Fibroblast of the conjunctiva (primary cell): ENCODE measurements around the gene DACH1.
"Not testable (repeated sequence)": the region's sequence is repeated elsewhere in the genome, so short reads cannot be mapped to it uniquely, and the experiment has no call there.

Experiments
- DNase-seq: peaks from one replicate; pipeline ENCODE4 v3.0.0-alpha.2; 2010; ENCODE audit warnings: low read depth

DACH1 gene

DNA sequence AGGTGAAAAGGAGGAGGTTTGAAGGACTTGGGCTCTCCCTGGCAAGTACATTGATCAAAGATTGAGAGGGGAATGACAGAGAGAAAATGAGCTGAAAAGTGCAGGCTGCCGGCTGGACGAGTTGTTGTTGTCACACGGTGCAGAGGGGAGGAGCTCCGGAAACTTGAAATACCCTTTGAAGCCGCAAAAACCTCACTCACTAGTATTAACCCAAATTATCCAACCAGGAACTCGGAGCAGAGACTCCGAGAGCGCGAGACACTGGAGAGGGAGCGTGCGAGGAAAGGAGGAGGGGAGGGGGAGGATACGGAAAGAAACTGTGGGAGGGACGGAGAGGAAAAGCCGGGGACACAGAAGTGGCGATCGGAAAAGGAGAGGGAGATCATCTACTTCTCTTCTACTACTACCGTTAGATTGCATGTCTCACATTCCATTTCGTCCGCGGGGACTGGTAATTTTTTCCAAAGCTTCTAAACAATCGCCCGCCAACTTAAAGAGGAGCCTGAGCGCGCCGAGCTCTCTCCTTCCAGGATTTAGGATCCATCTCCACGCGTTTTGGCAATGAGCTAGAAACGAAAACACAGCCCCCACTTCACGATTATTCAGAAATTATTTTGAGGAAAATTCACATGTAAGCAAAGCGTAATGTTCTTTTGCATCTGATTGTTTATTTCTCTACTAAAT is at the start of gene DACH1:
DACH1 (minus strand) TSS at position 74 of the 684 bp plus-strand sequence.
- peak; percentile 17 for DNase-seq

DNA sequence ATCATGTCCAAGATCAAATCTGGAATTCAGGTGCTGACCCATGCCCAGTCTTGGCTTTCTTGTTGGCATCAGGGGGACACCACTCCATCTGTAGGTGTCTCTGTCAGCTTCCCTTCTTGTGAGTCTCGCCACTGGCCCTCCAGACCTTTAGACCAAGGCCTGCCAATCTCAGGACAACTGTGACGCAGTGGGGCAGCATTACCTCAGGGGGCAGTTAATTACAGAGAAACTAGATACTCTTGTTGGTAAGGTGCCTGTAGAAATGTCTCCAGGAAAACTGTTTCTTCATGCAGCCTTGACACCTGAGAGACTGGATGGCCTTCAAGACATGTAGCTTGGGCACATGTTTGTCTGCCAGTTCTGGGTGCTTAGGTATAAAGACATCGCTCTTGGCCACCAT is 46.7 kb upstream of the DACH1 start:
- no peak for DNase-seq

DNA sequence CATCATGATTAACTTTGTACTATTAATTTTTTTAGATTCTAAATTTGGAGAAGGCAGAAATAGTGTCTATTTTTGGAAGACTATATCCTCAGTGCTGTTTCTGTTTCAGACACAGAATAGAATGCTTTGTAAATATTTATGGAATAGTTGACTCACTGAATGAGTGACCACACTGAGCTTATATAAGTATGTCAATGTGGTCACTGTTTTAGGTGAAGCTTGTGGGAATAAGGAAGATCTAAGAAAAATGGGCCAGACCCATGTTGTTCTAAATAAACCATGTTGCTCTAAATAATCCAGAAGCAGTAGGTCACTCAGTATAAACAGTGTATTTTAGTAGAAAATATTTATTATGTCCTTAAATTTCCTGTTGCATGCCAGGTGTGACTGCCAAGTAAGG is 45.5 kb upstream of the DACH1 start:
- DNase-seq = no peak

DNA sequence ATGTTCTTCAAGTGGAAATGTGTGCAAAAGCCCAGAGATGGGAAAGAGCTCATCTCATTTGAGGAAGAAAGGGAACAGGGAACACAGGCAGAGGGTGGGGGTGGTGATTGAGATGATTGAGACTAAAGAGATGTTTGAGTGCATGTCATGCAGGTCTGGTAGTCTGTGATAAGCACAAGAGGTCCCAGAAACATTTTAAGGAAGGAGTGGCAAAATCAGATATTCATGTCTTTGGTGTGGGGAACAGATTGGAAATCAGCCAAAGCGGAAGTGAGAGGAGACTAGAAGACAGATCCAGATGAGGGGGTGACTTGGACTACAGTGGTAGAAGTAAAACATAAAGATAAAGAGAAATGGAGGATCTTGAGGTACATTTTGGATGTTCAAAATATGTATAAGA is 39.4 kb upstream of the DACH1 start:
- DNase-seq = no peak

DNA sequence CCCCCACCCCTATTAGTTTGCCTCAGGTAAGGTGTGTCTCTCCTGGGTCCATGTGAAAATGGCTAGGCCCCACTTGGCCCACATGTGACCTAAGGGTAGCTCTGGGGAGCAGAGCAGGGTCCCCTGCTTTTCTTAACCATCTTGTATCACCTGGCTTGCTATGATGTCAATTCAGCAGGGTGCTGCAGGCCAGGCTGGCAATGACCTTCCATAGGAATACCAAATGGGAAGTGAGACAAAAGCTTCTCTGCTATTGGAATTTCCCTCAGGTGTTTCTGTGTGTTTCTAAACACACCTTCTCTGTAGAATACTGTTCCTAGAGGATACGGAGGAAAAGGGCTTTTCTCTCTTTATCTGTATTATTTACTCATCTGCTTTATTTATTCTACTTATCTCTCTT is 35.7 kb upstream of the DACH1 start:
- no peak for DNase-seq

DNA sequence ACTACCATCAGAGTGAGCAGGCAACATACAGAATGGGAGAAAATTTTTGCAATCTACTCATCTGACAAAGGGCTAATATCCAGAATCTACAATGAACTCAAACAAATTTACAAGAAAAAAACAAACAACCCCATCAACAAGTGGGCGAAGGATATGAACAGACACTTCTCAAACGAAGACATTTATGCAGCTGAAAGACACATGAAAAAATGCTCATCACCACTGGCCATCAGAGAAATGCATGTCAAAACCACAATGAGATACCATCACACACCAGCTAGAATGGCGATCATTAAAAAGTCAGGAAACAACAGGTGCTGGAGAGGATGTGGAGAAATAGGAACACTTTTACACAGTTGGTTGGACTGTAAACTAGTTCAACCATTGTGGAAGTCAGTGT is 26.5 kb upstream of the DACH1 start:
- DNase-seq = not testable (repeated sequence)

DNA sequence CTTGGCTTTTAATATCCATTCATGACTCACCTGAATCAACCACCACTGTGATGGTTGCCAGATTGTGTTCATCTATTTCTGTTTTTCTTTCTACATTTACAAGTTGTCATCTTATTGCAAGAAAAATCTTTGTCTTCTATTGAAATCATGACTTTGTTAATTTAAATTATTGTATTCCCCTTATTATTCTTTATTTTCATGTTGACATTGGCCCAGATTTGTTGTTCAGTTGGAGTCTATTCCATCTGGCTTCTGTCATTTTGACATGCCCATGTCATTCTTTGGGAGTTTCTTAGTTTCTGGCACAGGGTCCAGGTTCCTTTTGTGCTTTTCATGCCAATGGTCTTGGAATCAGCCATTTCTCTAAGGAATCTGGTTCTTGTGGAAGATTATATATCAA is 19.9 kb upstream of the DACH1 start:
- no peak for DNase-seq

DNA sequence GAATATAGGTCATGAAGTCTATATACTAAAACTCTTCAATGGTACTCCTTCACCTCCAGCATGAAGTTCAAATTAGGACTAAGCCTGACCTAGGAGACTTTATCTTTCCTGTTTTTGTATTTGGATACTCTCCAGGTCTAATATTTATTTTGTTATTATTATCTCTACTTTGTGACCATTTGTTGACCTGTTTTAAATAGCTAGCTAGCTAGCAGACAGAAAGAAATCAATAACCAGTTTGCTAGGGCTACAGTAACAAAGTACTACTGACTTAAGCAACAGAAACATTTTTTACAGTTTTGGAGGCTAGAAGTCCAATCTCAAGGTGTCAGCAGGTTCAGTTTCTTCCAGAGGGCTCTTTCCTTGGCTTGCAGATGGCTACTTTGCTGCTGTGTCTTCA is 15.1 kb upstream of the DACH1 start:
- DNase-seq = no peak

DNA sequence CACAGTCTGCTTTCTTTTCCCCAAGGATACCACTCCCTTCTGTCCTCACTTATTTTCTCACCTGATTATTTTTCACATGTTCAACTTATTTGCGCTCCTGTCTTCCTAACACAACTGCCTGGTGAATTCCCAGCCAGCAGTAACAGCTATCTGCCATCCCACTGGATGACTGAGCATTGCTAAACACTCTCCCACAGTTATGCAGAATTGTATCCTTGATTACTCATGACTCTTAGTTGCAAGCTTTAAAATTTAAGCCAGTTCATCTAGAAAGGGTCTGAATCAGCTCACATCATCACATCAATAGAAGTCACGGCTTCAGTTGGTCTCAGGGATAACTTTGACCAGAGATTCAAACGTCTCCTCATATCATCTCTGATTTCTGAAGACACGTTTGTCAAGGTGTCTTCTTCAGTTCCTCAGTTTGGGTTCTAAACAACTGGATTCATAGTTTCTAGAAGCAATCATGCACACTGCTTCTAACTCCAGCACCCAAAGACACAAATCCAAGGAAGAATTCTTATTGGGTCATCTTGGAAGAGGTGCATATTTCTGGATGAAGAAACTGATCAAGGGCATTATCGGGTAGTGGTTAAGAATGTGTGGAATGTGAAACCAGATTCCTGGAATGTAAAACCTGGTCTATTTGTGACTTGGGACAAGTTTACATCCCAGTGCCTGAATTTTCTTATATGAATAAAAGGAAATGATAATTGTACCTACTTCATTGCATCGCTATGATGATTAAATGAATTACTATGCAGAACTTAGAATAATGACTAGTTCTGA is 13.9 kb upstream of the DACH1 start:
- DNase-seq = no peak

DNA sequence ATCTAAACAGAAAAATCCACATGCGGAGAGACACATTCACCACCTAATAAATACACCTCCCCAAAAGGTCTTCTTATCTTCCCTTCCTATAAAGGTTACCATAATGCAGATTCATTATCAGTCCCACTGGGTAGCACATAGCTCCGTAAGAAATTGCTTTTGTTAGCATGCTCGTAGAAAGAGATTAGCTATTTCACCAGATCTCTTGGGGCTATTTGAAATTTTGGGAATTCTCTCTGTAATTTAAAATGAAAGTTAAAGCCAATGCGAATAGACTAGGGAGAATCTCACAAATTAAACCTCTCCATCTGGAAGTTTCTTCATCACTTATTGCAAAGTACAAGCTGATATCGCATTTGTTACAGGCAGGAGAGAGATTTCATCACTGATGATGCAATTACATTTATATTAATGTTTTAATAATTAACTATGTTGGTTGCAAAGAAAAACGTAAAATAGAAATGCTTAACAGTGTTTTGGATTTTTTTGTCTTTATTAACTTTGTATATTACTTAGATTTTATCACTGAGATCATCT is 12.9 kb upstream of the DACH1 start:
- DNase-seq = no peak

DNA sequence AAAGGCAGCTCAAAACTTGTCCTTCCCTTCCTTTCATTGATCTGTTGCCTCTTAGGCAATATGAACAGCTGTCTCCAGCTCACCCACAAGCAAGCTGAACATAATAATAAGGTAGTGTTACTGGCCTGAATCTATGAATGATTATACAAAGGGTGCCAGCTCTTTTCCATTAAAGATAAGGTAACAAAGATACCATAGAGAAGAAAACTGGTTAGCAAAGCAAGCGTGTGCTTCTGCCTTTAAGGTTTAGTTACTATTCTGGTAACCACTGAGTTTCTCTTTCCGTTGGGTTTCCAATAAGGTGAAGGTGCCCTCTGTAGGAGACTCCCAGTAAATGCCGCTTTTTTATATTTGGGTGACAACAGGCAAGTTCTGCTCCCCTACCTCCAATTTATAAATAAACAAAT is 12.1 kb upstream of the DACH1 start:
- peak; percentile 21 for DNase-seq

DNA sequence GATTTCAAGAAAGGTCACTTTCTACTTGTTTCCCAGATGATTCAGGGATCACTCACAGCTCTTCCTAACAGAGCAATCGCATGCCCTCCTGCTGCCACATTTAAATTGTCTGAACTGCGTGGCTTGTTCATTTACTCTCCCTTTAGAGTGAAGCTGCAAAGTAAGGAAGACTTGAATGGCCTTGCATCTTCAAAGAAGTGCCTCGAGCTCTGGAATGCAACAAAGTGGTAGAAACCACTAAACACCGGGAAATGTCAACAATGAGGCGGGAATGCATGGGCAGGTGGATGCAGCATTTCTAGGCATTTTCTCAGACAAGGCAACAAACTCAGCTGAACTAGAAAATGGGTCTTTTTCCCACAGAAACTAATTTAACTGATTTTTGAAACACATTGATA is 10.3 kb upstream of the DACH1 start:
- DNase-seq = no peak

DNA sequence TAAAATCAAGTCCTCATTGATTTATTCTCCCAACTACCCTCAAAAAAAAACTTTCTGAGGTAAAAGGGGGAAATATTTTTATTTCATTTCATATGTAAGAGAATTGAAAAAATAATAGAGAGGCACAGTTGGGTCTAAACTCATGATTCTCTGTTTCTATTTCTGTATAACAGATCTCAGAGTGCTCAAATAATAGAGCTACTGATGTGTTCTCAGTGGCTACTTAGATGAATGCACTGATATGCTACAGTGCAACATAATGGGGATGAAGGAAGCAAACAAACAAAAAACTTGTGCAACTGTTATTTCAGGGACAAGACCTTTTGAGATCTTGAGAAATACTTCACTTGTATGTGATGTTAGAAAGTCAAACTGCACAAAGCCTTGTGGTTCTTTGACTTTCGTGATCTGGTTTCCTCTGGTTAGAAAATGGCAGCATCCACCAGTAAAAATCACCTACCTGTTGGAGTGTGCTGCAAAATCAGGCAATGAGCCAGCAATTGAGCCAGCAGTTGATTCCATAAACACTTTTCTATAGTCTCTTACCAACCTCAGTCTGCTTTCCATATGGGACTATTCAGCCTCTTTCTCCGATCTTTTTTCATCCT is 9.7 kb upstream of the DACH1 start:
- DNase-seq = no peak

DNA sequence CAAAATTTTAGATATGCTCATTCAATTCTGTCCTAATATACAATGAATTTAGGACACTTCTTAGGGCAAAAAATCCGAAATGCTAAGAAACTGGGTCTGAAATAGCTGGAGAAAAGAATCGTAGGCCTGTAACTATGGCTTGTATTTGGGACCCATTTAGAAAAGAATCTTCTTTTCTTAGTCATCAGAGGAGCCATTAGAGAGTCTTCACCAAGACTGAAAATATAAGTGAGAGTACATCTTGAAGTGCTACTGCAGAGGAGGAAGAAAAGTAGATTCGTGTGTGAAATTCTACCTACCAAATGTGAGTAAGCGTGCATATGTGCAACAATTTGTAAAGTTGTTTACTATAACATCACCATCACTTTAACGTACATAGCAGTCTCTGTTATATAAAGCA is 8.8 kb upstream of the DACH1 start:
- DNase-seq = no peak

DNA sequence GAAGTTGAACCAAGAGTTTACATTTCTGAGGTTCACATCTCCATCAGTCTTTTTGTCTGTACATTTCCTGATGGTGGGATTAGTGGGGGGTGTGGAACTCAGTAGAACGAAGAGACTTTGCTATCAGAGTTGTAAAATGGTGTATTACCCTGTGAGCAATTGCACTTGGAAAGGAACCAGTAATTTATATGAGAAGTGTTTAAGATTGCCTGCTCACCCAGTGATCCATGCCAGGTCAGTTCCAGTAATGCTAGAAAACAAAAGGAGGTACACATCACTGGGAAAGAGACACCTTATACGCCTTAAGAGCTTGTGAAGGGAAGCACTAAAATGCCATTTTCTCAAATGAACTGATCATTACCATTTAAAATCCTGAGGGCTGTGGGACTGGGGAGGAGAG is 7.5 kb upstream of the DACH1 start:
- DNase-seq = no peak

DNA sequence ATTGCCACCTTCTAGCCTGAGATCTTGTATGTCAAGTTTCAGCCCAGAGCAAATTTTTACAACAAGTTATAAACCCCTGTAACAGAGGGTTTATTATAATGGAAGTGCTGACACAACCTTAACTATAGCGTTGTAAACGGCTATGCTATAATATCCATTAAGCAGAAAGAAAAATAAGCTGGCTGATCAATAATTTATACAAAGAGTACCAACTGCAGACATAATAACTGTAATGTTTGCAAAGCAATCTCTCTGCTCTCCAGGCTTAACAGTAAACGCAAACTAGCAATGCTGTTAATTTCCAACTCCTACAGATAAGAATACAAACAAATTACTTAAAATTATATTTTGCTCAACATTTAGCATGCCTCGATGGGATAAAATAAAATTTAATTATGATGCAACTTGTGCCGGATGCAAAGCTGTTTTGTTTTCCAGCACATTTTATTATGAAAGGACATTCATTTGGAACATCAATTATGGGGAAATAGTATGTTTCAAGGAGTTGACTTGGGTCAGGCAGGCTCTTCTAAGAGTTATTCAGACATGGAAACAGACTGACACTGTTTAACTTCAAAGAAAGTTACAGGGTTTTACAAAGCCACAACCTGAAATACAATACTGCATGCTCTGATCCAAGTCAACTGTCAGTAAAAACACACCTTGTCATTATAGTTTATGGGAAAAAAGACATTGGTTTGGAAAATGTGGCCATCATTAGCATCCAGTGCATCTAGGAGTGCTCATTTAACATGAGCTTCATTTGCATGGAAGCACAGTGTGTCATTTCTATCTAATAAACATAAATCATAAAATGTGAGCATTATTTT is 6.6 kb upstream of the DACH1 start:
- no peak for DNase-seq

DNA sequence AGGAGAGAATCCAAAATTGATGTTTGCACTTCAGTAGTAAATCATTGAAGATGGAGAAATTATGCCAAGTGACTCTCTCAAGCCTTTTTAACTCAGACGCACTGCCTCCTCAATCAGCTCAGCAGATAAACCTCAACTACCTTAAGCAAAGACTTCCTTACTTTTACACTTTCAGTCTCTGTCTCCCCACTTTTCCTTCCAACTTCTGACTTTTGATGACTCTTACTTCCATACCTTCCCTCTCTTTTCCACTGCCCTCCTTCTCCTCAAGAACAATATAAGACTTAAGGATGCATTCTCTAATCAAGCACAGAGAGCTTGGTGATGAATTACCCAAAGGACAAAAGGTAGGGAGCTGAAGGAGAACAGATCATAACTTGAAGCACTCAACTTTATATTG is 4.8 kb upstream of the DACH1 start:
- DNase-seq = no peak

DNA sequence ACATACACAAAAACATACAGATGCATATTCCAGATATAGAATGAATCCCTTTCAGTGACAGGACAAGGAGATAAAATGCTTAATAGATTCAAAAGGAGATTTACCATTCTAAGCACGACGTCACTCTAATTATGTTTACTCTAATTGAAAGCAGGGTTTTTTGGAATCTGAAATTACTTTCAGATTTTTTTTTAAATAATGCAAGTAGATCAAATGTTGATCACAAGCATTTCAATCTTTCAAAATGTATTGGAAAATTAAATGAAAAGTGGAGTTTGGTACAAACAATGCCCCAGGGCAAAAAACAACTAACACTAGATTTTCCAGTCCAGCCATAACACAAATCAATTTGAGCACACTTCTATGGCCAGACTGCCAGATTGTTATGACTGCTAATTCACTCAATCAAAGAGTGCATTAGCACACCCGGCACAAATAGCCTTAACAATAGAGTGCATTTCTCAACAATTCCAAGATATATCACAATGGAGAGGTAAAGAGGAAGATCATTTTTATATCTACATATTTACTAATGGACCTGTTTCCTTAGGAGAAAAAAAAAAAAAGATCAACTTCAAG is 4.3 kb upstream of the DACH1 start:
- DNase-seq = no peak

DNA sequence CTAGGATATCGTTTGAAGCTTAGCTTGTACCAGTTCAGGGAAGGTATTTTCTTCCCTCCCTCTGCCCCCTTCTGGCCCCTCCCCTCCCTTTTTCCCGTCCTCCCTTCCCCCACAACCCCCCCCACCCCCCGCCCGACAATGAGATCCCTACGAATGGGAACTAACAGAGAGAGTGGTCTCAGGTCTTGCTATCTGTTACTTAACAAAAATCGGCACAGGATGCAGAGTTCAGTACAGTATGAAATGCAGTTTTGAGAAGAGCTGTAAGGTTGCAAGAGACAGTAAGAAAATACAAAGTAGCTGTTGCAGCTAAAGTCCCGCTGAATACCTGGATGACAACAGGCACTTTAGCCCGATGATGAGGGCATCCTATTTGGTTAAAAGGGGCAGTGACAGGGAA is 3.1 kb upstream of the DACH1 start:
- no peak for DNase-seq

DNA sequence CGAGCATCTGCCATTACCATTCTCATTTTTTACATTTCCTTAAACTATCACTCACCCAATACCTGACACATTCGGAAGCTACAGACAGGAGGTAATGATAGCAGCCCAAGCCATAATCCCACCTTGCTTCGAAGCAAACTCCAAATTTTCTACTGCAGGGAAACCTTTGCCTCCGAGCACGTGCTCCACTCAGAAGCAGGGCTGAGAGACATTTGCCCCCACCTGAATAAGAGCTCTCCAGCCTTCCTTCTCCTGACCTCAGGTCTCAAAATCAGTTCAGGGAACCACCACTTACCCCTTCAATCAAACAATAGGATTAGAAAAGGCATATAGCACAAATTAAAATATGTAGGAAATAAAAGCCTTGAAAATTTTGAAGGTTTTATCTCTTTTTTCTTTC is 2.3 kb upstream of the DACH1 start:
- DNase-seq = no peak

DNA sequence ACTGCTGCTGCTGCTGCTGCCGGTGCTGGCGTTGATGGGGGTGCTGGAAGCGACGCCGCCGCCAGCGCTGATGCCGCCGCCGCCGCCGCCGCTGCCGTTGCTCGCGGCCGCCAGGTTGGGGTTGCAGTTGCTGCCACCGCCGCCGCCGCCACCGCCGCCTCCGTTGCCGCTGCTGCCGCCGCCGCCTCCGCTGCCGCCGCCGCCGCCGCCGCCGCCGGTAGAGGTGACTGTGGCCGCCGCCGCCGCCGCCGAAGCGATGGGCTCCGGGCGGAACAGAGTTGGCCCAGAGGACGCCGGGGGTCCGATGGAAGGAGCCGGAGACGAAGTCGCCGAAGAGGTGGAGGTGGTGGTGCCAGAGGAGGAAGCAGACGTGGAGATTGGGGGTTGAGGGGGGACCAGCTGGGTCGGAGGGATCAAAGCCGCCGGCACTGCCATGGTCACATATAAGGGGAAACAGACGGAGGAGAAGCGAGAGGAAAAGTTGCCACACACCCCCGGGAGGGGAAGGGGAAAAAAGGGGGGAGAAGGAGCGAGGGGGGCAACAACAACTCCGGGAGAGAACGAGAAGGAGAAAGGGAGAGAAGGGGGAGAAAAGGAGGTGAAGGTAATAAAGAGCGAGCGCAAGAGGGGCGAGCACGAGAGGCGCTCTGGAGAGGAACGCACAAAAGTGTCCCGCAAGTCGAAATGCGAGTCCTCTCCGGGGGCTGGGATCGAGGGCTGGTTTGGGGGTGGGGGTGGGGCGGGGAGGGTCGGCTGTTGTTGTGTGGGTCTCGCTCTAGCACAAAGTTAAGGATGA is 471 bp downstream of the DACH1 start:
- no peak for DNase-seq
